ENCODE data around the gene FST.

The FST gene

GRCh38 chr5:53488195-53488722 is 7.8 kb downstream of the FST start:
- no peaks in the 10 kb centered on the region for H3K36me3 ChIP-seq (ENCODE audit: insufficient read depth, low read length)
- no peak for DNase-seq (ENCODE audit: low read depth, low spot score)
- H3K9me3 ChIP-seq (ENCODE audit: low read depth, low read length): no peaks in the 10 kb centered on the region
- no peak overlapping the region for H3K27ac ChIP-seq
- TF ChIP-seq POLR2AphosphoS5 (IDR thresholded peaks at IDR 0.05; ENCODE audit: borderline replicate concordance, low read depth, low read length) (no peak), FOXP2 (optimal IDR thresholded peaks at IDR 0.05; ENCODE audit: control extremely low read depth, extremely low read length, insufficient read depth) (no peak), EZH2 (IDR thresholded peaks at IDR 0.05) (no peak)
- no peak overlapping the region for H3K4me3 ChIP-seq
- H3K9ac ChIP-seq (ENCODE audit: insufficient read length): no peak overlapping the region

GRCh38 chr5:53490747-53491146 is 10.3 kb downstream of the FST start:
- Histone ChIP-seq H3K36me3 (ENCODE audit: insufficient read depth, low read length) (no peaks in the 10 kb centered on the region), H3K4me3 (no peak overlapping the region), H3K9me3 (ENCODE audit: low read depth, low read length) (no peaks in the 10 kb centered on the region), H3K27ac (no peak overlapping the region), H3K9ac (ENCODE audit: insufficient read length) (no peak overlapping the region)
- no peak for DNase-seq (ENCODE audit: low read depth, low spot score)
- TF ChIP-seq FOXP2 (optimal IDR thresholded peaks at IDR 0.05; ENCODE audit: control extremely low read depth, extremely low read length, insufficient read depth) (no peak), POLR2AphosphoS5 (IDR thresholded peaks at IDR 0.05; ENCODE audit: borderline replicate concordance, low read depth, low read length) (no peak), EZH2 (IDR thresholded peaks at IDR 0.05) (no peak)

GRCh38 chr5:53501054-53501453 is 20.6 kb downstream of the FST start:
- Histone ChIP-seq H3K4me3 (no peak overlapping the region), H3K9ac (ENCODE audit: insufficient read length) (no peak overlapping the region), H3K27ac (no peak overlapping the region), H3K9me3 (ENCODE audit: low read depth, low read length) (no peaks in the 10 kb centered on the region), H3K36me3 (ENCODE audit: insufficient read depth, low read length) (no peaks in the 10 kb centered on the region)
- DNase-seq (ENCODE audit: low read depth, low spot score): no peak
- no peak for TF ChIP-seq EZH2 (IDR thresholded peaks at IDR 0.05)
- no peak for TF ChIP-seq POLR2AphosphoS5 (IDR thresholded peaks at IDR 0.05; ENCODE audit: borderline replicate concordance, low read depth, low read length)
- no peak for TF ChIP-seq FOXP2 (optimal IDR thresholded peaks at IDR 0.05; ENCODE audit: control extremely low read depth, extremely low read length, insufficient read depth)

GRCh38 chr5:53503562-53504218 is 23.3 kb downstream of the FST start:
- H3K4me3 ChIP-seq: no peak overlapping the region
- H3K9ac ChIP-seq (ENCODE audit: insufficient read length): no peak overlapping the region
- TF ChIP-seq POLR2AphosphoS5 (IDR thresholded peaks at IDR 0.05; ENCODE audit: borderline replicate concordance, low read depth, low read length) (no peak), EZH2 (IDR thresholded peaks at IDR 0.05) (no peak)
- no peak overlapping the region for H3K27ac ChIP-seq
- no peak for DNase-seq (ENCODE audit: low read depth, low spot score)
- no peaks in the 10 kb centered on the region for H3K36me3 ChIP-seq (ENCODE audit: insufficient read depth, low read length)
- no peaks in the 10 kb centered on the region for H3K9me3 ChIP-seq (ENCODE audit: low read depth, low read length)

- Histone ChIP-seq H3K9me3 (ENCODE audit: low read depth, low read length) (no peaks in the 10 kb centered on the region), H3K4me3 (no peak overlapping the region), H3K9ac (ENCODE audit: insufficient read length) (no peak overlapping the region), H3K36me3 (ENCODE audit: insufficient read depth, low read length) (no peaks in the 10 kb centered on the region), H3K27ac (no peak overlapping the region)
- TF ChIP-seq FOXP2 (optimal IDR thresholded peaks at IDR 0.05; ENCODE audit: control extremely low read depth, extremely low read length, insufficient read depth) (no peak), POLR2AphosphoS5 (IDR thresholded peaks at IDR 0.05; ENCODE audit: borderline replicate concordance, low read depth, low read length) (no peak), EZH2 (IDR thresholded peaks at IDR 0.05) (no peak)
- no peak for DNase-seq (ENCODE audit: low read depth, low spot score)
Observed at GRCh38 chr5:53507013-53507412, 26.6 kb downstream of the FST start.

GRCh38 chr5:53508125-53508524 is 27.7 kb downstream of the FST start:
- no peak for DNase-seq (ENCODE audit: low read depth, low spot score)
- no peaks in the 10 kb centered on the region for H3K36me3 ChIP-seq (ENCODE audit: insufficient read depth, low read length)
- TF ChIP-seq POLR2AphosphoS5 (IDR thresholded peaks at IDR 0.05; ENCODE audit: borderline replicate concordance, low read depth, low read length) (no peak), FOXP2 (optimal IDR thresholded peaks at IDR 0.05; ENCODE audit: control extremely low read depth, extremely low read length, insufficient read depth) (no peak), EZH2 (IDR thresholded peaks at IDR 0.05) (no peak)

GRCh38 chr5:53512539-53512938 is 32.1 kb downstream of the FST start:
- no peak overlapping the region for H3K9ac ChIP-seq (ENCODE audit: insufficient read length)
- no peak overlapping the region for H3K27ac ChIP-seq
- no peak for TF ChIP-seq POLR2AphosphoS5 (IDR thresholded peaks at IDR 0.05; ENCODE audit: borderline replicate concordance, low read depth, low read length)
- no peak for TF ChIP-seq EZH2 (IDR thresholded peaks at IDR 0.05)
- TF ChIP-seq FOXP2 (optimal IDR thresholded peaks at IDR 0.05; ENCODE audit: control extremely low read depth, extremely low read length, insufficient read depth): no peak
- no peaks in the 10 kb centered on the region for H3K9me3 ChIP-seq (ENCODE audit: low read depth, low read length)
- no peak overlapping the region for H3K4me3 ChIP-seq
- no peak for DNase-seq (ENCODE audit: low read depth, low spot score)
- no peaks in the 10 kb centered on the region for H3K36me3 ChIP-seq (ENCODE audit: insufficient read depth, low read length)

More at GRCh38 chr5:53508125-53508524, 27.7 kb downstream of the FST start:
- no peaks in the 10 kb centered on the region for H3K9me3 ChIP-seq (ENCODE audit: low read depth, low read length)
- H3K9ac ChIP-seq (ENCODE audit: insufficient read length): no peak overlapping the region
- no peak overlapping the region for H3K27ac ChIP-seq
- H3K4me3 ChIP-seq: no peak overlapping the region

GRCh38 chr5:53515988-53516387 is 35.6 kb downstream of the FST start:
- Histone ChIP-seq H3K27ac (no peak overlapping the region), H3K36me3 (ENCODE audit: insufficient read depth, low read length) (no peaks in the 10 kb centered on the region), H3K4me3 (no peak overlapping the region), H3K9me3 (ENCODE audit: low read depth, low read length) (no peaks in the 10 kb centered on the region; the same call in 1 of the 2 replicates), H3K9ac (ENCODE audit: insufficient read length) (no peak overlapping the region)
- no peak for TF ChIP-seq FOXP2 (optimal IDR thresholded peaks at IDR 0.05; ENCODE audit: control extremely low read depth, extremely low read length, insufficient read depth)
- no peak for TF ChIP-seq EZH2 (IDR thresholded peaks at IDR 0.05)
- no peak for TF ChIP-seq POLR2AphosphoS5 (IDR thresholded peaks at IDR 0.05; ENCODE audit: borderline replicate concordance, low read depth, low read length)
- DNase-seq (ENCODE audit: low read depth, low spot score): no peak

GRCh38 chr5:53520813-53521212 is 40.4 kb downstream of the FST start:
- DNase-seq (ENCODE audit: low read depth, low spot score): no peak
- Histone ChIP-seq H3K4me3 (no peak overlapping the region), H3K27ac (no peak overlapping the region), H3K9ac (ENCODE audit: insufficient read length) (no peak overlapping the region), H3K9me3 (ENCODE audit: low read depth, low read length) (peaks cover 2% of the 10 kb centered on the region; the same call in 1 of the 2 replicates), H3K36me3 (ENCODE audit: insufficient read depth, low read length) (no peaks in the 10 kb centered on the region)
- TF ChIP-seq EZH2 (IDR thresholded peaks at IDR 0.05) (no peak), POLR2AphosphoS5 (IDR thresholded peaks at IDR 0.05; ENCODE audit: borderline replicate concordance, low read depth, low read length) (no peak), FOXP2 (optimal IDR thresholded peaks at IDR 0.05; ENCODE audit: control extremely low read depth, extremely low read length, insufficient read depth) (no peak)

Measured in SK-N-MC (cell line).